GM10847 (cell line): ENCODE data around the gene ASB1.

ENCODE experiments used
- POLR2A ChIP-seq: IDR thresholded peaks from 2 replicates; pipeline ENCODE4 v1.6.1; 2011; ENCODE audit not compliant: insufficient read length; ENCODE audit errors: extremely low read depth

ASB1 gene

GRCh38 chr2:238445409-238446190 is 18.9 kb downstream of the ASB1 start:
- TF ChIP-seq POLR2A: no peak

- TF ChIP-seq POLR2A: no peak
Measured at GRCh38 chr2:238446371-238446770, 19.6 kb downstream of the ASB1 start.

DNA sequence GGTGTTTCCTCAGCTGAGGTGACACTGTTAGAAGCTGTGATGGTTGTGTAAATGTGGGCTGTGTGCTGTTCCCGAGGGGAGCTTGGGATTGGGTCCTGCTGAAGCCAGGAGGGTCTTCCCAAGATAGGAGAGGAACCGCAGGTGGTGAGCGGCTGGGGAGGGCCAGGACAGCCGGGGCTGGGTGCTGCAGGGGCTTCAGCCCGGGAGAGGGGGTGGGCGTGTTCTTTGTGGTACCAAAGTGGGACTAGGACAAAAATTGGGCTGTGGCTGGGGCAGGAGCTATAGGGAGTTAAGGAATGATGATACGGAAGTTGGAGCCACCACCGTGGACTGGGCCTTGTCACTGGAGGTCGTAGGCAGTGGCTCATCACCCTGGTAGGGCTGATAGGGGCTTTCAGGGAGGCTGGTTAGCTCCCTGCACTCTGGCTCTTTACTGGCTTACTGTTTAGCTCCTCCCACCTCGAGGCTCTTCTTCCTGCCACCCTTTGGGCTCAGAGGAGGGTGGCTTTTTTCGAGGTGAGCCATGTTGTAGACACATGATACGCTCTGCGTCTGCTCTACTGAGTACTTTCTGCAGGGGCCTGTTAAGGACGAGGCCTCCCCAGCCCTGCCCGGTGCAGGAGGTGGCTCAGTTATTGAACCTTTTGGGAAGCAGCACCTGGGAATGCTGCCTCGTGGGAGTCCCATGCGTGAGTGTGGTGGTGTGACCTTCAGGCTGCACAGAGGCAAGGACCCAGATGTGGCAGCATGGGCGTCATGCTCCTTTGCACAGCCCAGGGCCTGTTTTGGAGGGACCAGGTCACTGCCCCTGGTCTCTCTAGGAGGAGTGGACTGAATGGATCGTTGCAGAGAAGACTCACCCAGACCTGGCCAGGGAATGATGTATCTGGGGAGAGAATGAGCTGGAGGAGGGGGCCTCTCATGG is 21.6 kb downstream of the ASB1 start:
- no peak for TF ChIP-seq POLR2A

DNA sequence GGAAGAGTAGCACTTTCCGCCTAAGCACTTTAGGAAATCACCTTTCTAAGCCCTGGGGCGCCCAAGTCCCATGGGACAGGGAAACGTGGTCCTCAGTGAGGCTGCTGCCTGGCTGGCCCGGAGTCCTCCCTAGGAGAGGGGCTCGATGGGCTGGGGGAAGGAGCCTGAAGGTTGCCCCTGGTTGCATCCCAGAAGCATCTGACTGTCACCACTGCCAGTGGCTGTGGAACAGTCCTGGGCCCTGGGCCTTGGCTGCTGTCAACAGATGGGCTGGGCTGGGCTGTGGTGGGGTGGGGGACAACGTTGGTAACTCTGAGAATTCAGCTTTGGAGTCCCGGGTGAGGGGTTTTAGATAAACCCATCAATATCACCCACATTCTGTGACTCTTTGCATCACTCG is 22.5 kb downstream of the ASB1 start:
- no peak for TF ChIP-seq POLR2A

DNA sequence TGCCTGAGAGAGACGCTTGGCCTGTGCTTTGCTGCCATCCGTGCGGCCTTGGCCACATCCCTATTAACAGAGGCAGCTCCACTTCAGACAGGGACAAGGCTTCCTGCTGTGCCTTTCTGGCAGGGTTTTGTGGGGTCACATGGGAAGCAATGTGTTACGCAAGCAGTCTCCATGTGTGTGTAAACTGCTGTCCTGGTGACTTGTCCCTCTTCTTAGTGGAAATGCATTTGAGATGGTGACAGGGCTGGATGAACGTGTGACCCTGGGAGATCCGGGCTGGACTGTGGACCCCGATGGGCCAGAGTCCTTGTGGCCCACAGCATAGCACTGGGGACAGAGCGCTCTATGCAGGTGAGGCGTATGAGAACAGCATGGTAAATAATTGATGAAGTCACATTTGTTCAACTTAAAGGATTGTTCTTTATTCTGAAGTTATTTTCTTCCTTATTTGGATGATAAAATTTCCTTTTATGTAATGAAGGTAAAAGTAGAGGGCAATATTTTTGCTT is 23.2 kb downstream of the ASB1 start:
- no peak for TF ChIP-seq POLR2A

GRCh38 chr2:238450440-238450861 is 23.7 kb downstream of the ASB1 start:
- no peak for TF ChIP-seq POLR2A

GRCh38 chr2:238453842-238454241 is 27.1 kb downstream of the ASB1 start:
- TF ChIP-seq POLR2A: no peak

DNA sequence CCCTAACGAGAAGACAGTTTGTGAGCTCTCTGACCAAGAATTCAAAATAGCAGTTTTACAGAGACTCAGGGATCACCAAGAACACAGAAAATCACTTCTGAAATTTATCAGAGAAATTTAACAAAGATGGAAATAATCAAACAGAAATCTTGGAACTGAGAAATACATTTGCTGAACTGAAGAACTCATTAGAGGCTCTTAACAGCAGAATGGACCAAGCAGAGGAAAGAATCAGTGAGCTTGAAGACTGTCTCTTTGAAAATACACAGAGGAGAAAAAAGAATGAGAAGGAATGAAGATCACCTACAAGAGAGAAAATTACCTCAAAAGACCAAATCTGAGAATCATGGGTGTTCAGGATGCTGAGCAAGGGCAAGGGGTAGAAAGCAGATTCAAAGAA is 29.7 kb downstream of the ASB1 start:
- no peak for TF ChIP-seq POLR2A

- TF ChIP-seq POLR2A: no peak
Measured at GRCh38 chr2:238456970-238457926, 30.5 kb downstream of the ASB1 start.

- no peak for TF ChIP-seq POLR2A
Measured at GRCh38 chr2:238457927-238458324, 31.2 kb downstream of the ASB1 start.

GRCh38 chr2:238458651-238459050 is 31.9 kb downstream of the ASB1 start:
- no peak for TF ChIP-seq POLR2A

DNA sequence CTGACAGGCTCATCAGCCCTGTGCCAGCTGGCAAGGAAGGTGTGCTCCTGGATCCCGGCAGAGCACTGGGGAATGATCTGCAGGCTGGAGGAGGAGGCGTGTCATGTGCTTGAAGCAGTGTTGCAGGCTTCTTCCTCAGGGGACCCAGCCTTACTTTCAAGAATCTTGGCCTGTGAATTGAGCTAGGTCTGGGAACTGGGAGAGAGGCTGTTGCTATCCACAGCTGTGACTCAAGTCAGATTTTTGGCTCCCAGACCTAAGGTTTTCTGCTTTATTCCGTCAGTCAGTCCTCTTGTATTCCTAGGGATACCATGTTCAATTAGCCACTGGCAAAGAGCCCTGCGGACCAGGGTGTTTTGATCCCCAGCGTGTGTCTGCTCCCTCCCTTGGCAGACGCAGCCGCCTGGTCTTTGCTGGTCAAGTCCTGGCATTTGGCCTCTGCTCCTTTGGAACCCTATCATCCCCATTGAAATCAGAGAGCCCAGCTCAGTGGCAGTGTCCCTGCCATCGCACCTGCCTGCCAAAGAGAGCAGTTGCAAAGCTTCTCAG is 32.4 kb downstream of the ASB1 start:
- TF ChIP-seq POLR2A: no peak

DNA sequence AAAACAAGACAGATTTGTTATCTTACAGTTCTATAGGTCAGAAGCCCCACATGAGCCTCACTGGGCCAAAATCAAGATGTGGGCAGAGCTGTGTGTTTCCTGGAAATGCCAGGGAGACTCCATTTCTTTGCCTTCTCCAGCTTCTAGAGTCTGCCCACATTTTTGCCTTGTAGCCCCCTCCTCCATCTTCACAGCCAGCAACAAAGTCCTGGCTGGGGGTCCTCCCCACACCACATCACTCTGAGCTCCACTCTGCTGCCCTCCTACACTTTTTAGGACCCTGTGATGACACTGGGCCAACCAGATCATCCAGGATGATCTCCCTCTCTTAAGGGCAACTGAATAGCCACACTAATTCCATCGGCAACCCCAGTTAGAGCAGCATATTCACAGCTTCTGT is 34.3 kb downstream of the ASB1 start:
- no peak for TF ChIP-seq POLR2A

- no peak for TF ChIP-seq POLR2A
Measured at GRCh38 chr2:238461491-238461890, 34.8 kb downstream of the ASB1 start.
